Inferior parietal cortex (tissue), 1 donor: ENCODE measurements around the gene RAB37.

ENCODE experiments used
- DNase-seq: peaks from one replicate; pipeline ENCODE4 v3.0.0-alpha.2; 2016; ENCODE audit errors: extremely low spot score

The RAB37 gene

DNA sequence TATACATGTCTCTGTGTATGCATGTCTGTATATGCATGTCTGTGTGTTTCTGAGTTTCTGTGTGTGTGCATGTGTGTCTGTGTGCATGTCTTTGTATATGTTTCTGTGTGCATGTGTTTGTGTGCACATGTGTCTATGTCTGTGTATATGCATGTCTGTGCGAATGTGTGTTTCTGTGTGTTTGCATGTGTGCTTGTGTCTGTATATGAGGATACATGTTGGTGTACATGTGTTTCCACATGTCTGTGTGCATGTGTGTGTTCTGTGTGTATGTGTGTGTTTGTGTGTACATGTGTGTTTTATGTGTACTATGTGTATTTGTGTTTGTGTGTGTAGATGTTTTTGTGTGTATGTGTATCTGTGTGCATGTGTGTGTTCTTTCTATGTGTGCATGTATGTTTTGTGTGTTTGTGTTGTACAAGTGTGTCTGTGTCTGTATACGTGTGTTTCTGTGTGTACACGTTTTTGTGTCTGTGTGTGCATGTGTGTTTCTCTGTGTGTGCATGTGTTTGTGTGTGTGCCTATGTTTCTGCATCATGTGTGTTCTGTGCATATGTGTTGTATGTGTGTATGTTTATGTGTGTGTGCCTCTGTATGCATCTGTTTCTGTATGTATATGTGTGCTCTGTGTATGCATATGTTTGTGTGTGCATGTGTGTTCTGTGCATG lies 8.9 kb upstream of the RAB37 start:
- no peak for DNase-seq

DNA sequence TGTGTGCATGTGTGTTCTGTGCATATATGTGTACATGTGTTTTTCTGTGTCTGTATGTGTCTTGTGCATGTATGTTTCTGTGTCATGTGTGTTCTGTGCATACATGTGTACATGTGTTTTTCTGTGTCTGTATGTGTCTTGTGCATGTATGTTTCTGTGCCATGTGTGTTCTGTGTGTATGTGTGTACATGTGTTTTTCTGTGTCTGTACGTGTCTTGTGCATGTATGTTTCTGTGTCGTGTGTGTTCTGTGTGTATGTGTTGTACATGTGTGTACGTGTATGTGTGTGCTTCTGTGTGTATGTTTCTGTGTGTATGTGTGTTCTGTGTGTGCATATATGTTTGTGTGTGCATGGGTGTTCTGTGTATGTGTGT lies 8.4 kb upstream of the RAB37 start:
- DNase-seq = no peak

DNA sequence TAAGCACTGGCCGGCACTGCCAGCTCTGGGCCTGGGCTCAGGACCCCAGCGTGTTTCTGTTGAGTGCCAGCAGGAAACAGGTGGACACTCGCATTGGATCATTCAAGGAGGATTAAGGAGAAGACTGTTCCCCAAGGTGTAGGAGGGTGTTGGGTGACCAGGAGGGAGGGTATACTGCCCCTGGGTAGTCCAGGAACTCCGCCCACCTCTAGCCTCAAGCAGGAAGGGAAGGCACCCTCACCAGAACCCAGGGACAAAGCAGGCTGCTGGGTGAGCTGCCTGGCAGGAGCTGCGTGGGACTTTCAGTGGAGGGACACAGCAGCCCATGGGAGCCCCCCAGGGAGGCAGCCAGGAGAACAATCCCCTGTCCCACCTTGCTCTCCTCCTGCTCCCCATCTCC lies 7.7 kb upstream of the RAB37 start:
- DNase-seq = no peak

DNA sequence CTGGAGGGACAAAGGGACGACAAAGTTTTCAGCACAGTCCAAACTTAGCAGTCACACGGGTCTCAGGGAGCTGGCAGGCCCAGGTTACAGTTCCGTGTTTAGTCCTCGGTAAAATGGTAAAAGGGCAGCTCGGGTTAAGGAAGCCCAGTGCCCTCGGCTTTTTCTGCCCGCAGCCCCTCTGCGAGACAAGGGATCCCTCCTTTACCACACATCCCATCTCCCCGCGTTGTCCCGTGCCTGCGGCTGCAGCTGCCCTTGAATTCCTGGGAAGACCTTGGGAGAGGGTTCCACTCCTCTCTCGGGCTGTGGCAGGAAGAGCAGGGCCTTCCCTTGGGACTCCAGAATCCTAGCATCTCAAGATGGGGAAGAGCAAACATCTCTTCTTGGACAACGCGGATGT lies 7.2 kb upstream of the RAB37 start:
- no peak for DNase-seq

DNA sequence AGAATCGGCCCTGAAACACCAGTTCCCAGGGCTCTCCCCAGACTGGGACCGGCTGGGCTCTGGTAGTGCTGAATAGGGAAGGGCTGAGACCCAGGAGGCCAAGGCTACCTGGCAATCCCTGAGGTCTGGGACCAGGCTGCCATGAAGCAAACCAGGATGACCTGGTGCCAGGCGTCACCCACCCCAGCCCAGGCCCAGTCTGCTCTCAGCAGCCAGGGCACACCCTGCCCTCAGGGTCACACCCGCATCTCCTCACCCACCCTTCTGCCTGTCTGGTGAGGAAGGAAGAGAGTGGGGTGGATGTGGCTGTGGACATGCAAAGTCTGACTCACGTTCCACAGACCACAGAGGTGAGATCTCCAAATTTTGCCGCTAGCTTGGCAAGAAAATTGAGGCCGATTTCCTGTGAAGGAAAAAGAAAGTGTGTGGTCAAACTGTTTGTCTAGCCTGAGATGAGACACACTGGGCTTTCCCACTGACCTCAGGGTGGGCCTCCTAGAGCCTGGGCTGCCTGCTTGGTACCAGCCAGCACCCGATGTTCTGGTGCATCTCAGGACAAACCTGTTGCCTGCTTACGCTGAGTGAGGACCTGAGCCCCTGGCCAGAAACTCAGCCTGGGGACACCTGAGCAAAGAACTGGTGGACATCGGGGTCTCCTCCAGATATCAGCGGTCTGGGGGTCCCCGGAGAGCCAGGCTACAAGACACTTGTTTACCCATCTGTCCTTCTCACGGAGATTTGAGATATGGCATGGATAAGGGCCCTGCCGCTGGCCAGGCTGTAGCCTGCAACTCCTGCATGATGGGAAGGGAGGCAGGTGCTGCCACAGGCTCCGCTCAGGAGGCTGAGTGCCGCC lies 6.3 kb upstream of the RAB37 start:
- no peak for DNase-seq

DNA sequence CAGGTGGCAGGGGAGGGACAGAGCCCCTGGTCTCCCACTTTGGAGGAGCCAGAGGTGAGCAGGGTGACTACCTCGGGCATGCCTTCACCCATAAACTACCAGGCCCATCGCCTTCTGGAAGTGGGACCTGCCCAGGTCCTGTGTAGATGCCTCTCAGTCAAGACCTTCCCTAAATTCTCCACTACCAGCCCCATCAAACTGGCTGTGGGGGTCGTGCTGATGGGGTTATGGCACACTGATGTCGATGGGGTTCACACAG lies 5.8 kb upstream of the RAB37 start:
- DNase-seq = no peak

DNA sequence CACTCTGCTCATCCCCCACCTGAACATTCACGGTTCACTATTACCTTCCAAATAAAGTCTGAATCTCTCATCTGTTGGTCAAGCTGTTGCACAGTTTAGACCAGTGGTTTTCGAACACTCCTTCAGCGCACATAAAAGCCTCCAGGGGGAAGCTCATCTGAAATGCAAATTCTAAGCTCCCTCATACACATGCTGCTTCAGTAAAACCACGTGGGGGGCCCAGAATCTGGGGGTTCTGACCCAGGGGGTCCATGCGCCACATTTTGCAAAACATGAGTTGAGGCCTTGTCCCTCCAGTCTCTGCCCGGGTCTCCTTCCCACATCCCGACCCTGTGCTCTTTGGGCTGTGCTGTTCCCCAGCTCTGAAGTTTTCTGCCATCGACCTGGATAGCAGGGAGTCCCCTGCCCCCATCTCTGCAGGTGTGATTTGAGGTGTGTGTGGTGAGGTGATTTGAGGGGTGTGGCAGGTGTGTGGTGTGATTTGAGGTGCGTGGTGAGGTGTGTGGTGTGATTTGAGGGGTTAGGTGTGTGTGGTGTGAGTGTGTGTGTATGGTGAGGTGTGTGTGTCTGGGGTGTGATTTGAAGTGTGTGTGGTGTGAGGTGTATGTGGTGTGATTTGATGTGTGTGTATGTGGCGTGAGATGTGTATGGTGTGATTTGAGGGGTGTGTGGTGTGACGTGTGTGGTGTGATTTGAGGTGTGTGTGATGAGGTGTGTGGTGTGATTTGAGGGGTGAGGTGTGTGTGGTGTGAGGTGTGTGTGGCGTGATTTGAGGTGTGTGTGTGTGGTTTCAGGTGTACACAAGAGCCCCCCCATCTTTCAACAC lies 4.8 kb upstream of the RAB37 start:
- DNase-seq = no peak

DNA sequence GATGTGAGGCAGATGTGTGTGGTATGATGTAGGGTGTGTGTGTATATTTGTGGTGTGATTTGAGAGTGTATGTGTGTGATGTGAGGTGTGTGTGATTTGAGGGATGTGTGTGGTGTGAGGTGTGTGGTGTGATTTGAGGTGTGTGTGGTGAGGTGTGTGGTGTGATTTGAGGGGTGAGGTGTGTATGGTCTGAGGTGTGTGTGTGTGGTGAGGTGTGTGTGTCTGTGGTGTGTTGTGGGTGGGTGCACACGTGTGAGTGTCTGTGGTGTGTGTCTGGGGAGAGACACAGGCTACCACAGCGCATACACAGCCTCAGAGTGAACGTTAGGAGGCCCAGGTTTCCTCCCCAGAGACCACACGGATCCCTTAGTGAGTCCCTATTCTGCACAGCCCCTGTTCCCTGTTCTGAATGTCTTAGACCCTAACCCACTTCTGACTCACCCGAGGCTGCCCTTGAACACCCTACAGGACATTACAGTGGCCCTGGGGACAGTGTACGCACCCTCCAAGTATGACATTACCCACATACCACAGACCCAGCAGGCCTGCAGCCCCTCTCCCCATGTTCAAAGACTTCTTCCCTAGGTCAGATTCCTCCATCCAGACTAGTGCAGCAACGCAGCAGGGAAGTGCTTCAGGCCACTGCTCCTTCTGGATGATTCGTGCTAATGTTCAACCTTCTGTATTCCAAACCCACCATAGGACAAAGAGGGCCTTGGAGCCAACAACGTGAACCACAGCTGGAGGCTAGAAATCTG lies 3.5 kb upstream of the RAB37 start:
- DNase-seq = no peak

DNA sequence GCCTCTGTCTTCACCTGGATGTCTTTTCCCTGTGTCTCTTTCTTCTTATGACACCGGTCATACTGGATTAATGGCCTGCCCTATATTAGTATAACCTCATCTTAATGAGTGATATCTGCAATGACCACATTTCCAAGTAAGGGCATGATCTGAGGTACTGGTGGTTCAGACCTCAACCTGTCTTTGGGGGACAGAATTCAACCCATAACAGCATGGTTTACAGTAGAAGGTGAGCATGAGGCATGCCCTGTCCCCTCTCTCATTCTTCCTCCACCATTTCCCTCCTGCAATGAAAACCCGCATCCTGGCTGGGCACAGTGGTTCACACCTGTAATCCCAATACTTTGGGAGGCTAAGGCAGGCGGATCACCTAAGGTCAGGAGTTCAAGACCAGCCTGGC lies 2.8 kb upstream of the RAB37 start:
- no peak for DNase-seq

DNA sequence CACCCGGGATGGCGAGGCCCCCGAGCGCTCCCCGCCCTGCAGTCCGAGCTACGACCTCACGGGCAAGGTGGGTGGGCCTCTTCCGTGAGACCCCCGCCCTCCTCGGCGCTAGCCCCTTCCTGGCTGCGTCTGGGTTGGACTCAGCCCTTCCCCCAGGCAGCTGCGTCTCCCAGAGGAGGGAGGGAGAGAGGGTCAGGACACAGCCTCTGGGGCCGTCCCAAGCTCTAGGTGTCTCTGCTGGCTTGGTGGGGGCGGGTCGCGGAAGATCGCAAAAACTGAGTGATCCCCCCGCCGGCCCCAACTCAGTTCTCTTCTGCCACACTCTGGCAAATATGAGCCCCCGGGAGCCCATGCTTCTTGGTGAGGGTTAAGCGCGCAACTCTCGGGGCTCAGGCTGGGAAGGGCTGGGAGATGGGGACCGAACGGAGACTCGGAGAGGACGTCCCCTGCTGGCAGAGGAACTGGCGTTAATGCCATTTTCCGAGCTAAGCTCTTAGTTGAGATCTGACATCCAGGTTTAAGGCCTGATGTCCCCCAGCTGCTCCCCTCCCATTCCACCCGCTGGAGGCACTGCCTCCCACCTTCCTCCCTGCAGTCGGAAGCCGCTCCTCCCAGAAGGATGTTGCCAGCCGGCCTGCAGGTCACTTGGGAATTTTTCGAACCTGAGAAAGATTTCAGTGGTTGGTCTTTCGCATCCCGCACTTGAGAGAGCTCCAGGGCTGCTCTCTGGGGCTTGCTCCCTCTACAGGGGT lies 419 bp downstream of the RAB37 start:
- DNase-seq = no peak

DNA sequence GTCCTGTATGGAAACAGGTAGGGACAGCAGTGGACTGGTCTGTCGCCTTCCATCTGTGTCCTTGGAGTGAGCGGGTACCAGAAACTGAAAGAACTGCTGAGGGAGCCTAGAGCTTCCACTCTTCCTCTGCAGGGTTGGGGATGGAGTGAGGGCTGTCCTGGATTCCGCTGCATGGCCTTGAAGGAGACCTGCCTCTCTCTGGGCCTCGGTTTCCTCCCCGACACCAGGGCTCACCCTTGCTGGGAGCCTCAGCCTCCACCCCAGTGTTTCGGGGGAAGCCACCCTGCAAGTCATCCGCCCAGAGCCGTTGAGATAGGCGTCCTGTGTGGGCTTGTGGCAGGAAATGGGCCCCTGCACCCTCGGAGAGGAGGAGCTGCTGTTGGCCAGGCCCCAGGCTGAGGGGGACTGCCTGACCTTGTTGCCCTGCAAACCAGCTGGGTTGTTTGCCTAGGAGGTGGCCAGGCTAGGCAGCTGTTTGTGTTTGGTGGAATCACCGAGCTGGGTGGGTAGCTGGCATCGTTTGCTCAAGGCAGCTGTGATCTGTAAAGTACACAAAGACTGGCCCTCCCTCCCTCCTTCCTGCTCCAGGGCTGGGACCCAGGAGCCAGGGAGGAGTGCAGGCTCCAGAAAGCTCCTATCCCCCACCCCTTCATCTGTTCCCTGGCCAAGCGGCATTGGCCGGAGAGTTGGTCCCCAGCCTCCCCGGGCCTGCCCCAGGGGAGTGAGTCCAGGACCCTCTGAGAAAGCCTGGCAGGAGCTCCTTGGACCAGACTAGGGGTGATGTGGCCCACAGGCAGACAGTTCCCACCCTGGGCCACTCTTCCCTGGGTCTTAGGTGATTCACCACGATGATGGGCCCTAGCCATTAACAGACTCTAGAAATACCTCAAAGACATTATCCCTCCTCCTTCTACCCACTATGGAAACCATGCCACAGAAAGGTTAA lies 1.3 kb downstream of the RAB37 start:
- no peak for DNase-seq

DNA sequence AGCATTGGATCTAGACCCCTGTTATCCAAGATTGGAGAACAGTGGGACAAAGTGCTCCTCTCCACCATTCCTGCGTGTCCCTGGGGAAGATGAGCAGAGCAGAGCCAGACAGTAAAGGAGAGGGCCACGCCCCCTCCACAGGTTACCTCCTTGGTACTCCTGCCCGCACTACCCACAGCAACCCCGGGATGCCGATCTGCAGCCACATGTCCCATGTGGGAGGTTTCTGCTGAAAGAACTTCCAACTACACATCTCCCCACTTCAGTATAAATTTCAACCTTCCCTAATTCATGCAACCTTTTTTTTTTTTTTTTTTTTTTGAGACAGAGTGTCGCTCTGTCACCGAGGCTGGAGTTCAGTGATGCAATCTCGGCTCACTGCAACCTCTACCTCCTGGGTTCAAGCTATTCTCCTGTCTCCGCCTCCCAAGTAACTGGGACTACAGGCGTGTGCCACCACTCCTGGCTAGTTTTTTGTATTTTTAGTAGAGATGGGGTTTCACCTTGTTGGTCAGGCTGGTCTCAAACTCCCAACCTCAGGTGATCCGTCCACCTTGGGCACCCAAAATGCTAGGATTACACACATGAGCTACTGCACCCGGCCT lies 2.3 kb downstream of the RAB37 start:
- no peak for DNase-seq

DNA sequence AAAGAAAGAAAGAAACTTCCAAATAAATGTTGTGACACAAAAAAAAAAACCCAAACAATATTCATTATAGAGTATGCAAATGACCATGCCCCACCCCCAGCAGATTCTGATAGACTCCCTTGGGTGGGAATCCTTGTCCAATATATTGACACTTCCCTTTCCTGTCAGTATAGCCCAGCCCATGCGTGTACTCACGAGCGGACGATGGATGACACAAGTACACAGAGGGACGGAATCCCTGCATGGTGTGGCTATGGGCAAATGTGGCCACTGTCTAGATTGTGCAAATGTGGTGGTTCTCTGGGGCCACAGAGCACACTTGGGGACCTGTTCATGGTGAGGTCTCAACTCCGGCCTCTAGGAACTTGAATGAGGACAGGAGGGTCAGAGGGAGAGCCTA lies 3.1 kb downstream of the RAB37 start:
- no peak for DNase-seq

DNA sequence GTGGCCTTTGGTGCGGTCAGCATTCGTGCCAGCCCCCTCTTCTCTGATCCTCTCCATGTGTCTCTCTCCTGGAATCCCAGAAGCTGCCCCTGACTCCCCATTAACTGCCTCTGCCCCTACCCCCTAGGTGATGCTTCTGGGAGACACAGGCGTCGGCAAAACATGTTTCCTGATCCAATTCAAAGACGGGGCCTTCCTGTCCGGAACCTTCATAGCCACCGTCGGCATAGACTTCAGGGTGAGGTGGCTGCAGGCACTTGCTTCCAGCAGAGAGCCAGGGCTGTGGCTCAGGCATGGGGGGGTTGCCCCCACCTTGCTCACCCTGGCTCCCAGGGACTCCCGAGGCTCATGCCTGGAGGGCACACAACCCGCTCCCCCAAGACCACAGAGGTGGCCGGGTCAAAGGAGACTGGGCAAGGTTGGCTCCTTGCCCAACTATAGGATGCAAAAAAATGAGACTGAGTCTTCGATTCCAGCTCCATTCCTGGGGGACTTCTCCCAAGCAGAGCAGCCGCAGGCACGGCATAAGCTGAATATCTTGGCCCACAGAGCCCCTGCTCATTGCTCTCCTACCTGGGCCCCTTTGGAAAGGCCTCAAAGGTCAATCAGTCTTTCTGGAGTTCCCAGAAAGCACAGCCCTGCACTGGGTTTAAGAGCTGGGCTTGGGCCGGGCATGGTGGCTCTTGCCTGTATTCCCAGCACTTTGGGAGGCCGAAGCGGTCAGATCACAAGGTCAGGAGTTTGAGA lies 3.8 kb downstream of the RAB37 start:
- no peak for DNase-seq

DNA sequence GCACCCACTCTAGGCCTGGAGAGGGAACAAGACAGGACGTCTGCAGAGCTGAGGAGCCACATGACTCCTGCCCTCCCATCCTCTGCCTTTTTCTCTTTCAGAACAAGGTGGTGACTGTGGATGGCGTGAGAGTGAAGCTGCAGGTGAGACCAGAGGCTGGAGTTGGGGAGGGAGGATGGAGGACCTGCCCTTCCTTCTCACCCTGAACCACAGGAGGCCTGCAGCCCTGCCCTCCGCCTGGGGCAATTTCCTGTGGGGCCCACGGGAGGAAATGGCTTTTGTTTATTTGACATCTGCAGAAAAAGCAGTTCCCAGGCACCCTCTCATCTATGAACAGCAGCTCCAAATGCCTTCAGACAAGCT lies 5.1 kb downstream of the RAB37 start:
- DNase-seq = no peak

DNA sequence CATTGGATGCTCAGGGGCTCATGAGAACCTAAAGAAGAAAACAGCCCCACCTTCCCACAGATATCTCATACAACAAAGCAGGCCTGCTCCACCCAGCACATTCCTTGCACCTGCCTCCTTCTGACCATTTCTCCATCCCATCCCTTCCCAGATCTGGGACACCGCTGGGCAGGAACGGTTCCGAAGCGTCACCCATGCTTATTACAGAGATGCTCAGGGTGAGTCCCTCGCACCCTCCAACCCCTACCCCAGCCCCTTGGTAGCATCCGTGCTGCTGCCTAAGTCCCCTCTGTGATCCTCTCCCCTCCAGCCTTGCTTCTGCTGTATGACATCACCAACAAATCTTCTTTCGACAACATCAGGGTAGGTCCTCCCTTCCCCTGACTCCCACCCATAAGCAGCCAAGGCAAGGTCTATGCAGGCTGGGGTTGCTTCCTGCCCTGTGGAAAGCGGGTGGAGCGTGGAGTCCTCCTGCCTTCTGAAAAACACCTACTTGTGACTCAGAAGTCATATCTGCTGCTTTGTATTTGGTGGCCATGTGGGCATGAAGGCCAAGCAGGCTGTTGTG lies 6.0 kb downstream of the RAB37 start:
- DNase-seq = no peak

DNA sequence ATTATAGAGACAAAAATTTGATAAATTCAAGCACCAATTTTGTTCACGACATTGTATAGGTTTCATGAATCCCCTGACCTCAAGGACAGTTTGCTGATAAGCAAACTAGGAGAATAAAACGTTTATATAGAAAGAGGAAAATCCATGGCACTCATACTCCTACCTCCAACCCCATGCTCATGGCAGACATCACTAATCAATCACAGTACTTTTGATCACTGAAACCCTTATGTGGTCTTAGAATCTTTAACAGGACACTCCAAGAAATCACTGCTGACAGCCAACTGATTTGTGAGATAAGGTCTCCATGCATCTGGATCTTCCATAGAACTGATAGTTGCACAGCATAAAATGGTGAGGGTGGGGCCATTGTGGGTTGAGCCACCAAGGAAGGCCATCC lies 6.7 kb downstream of the RAB37 start:
- DNase-seq = no peak

DNA sequence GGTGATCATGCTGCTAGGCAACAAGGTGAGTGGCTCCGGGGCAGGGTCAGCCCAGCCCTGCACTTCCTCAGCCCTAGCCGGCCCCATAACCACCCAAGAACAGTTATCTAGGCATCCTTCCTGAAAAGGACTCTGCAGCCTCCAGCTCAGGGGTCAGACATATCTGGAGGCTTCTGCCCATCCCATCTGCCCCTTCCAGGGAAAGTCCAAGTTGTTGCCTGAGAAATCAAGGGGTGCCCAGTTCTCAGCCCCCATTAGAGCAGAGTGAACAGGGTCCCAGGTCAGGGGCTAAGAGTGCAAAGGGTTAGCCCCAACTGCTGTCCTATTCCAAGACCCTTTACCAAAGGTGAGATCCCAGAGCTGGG lies 7.3 kb downstream of the RAB37 start:
- no peak for DNase-seq
